HepG2 (cell line): ENCODE data around the gene LCE3B.

Source experiments
- ATF3 ChIP-seq: sonication (generic); formaldehyde crosslinking; IDR thresholded peaks from 2 replicates; pipeline ENCODE4 v1.4.0; 2020; ENCODE audit warnings: missing genetic modification reagents
- BRCA1 ChIP-seq: sonication (generic); formaldehyde crosslinking; IDR thresholded peaks from 2 replicates; pipeline ENCODE4 v1.4.0; 2020; ENCODE audit warnings: missing genetic modification reagents
- CTCF ChIP-seq: sonication (generic); formaldehyde crosslinking; IDR thresholded peaks from 2 replicates; pipeline ENCODE4 v1.5.0; 2020; ENCODE audit warnings: mild to moderate bottlenecking, missing genetic modification reagents, moderate library complexity
- EP300 ChIP-seq, 3 experiments: sonication (generic) in 1 of 3; formaldehyde crosslinking in 1 of 3; IDR thresholded peaks; 2 replicates each; pipeline versions ENCODE4 v1.5.1 to v1.6.1; 2011 to 2020; ENCODE audit warnings: low read depth in 2 of 3, low read length in 2 of 3, borderline replicate concordance in 1 of 3, improper control_type of control experiment in 1 of 3, mild to moderate bottlenecking in 1 of 3, missing genetic modification reagents in 1 of 3, moderate library complexity in 1 of 3
- EZH2 ChIP-seq: conservative IDR thresholded peaks from 2 replicates; pipeline ENCODE4 v1.6.1; 2012; ENCODE audit warnings: mild to moderate bottlenecking, low read depth, low read length, moderate library complexity
- FOXP1 ChIP-seq, 2 experiments: fragments of 450-650 bp in 1 of 2; IDR thresholded peaks; 2 replicates each; pipeline ENCODE4 v1.6.1; 2017 to 2018; ENCODE audit warnings: antibody characterized with exemption in 1 of 2
- PHB2 ChIP-seq: fragments of 450-650 bp; IDR thresholded peaks from 2 replicates; pipeline ENCODE4 v1.6.1; 2018; ENCODE audit not compliant: partially characterized antibody
- PHF21A ChIP-seq: sonication (generic); formaldehyde crosslinking; IDR thresholded peaks from 2 replicates; pipeline ENCODE4 v1.5.0; 2020; ENCODE audit warnings: mild to moderate bottlenecking, missing genetic modification reagents
- SUZ12 ChIP-seq: fragments of 150-350 bp; IDR thresholded peaks from 2 replicates; pipeline ENCODE4 v1.6.1; 2014; ENCODE audit warnings: low read depth, low read length
- ZMAT5 ChIP-seq: sonication (generic); formaldehyde crosslinking; IDR thresholded peaks from 2 replicates; pipeline ENCODE4 v1.5.0; 2020; ENCODE audit warnings: mild to moderate bottlenecking, low read depth, missing genetic modification reagents, borderline replicate concordance
- ZNF281 ChIP-seq: sonication (generic); formaldehyde crosslinking; IDR thresholded peaks from 2 replicates; pipeline ENCODE4 v1.4.0; 2020; ENCODE audit warnings: missing genetic modification reagents, borderline replicate concordance
- ZNF44 ChIP-seq: sonication (generic); formaldehyde crosslinking; IDR thresholded peaks from 2 replicates; pipeline ENCODE4 v1.5.1; 2020; ENCODE audit warnings: mild to moderate bottlenecking, missing genetic modification reagents

- TF ChIP-seq PHB2 (no peak), CTCF (CRISPR knock-in tag) (no peak), SUZ12 (no peak), BRCA1 (CRISPR knock-in tag) (no peak), ZNF281 (CRISPR knock-in tag) (no peak), EZH2 (no peak), EP300 (IDR thresholded peaks at IDR 0.05; ENCODE audit: low read depth in 2 of 2, low read length in 2 of 2) (no peak), EP300 (CRISPR knock-in tag; IDR thresholded peaks at IDR 0.05; ENCODE audit: borderline replicate concordance) (no peak), ZNF44 (CRISPR knock-in tag) (no peak), ZMAT5 (no peak), FOXP1 (IDR thresholded peaks at IDR 0.05) (no peak), FOXP1 (CRISPR knock-in tag; IDR thresholded peaks at IDR 0.05) (no peak), PHF21A (CRISPR knock-in tag) (no peak), ATF3 (CRISPR knock-in tag) (no peak)
These were observed 33.0 kb downstream of the LCE3B start for GRCh38 chr1:152646656-152647055.
